RWPE2 (cell line): Measurements from ENCODE around the gene ZNF280B.
A peak's percentile ranks its signal among the peaks of the same experiment; 100 is the strongest.

Experiments
- ATAC-seq: fragments of 200-7000 bp; cut with Tn5 transposase; 3 replicates; pipeline ENCODE4 v1.9.1; 2021; ENCODE audit warnings: low read depth
- DNase-seq: peaks from one replicate; pipeline ENCODE4 v3.0.0-alpha.2; 2020; ENCODE audit warnings: low spot score
- H3K27ac ChIP-seq: fragments of 450-650 bp; 2 replicates; pipeline ENCODE4 v1.5.1; 2017; ENCODE audit warnings: mild to moderate bottlenecking; ENCODE audit not compliant: poor library complexity, severe bottlenecking
- H3K27me3 ChIP-seq: fragments of 250-450 bp; sonication (Bioruptor Pico); 2 replicates; pipeline ENCODE4 v1.5.1; 2021; ENCODE audit warnings: mild to moderate bottlenecking, moderate library complexity; ENCODE audit not compliant: insufficient read depth, poor library complexity, severe bottlenecking
- H3K36me3 ChIP-seq: fragments of 250-450 bp; sonication (Bioruptor Pico); 2 replicates; pipeline ENCODE4 v1.5.1; 2020; ENCODE audit warnings: low read depth, mild to moderate bottlenecking, moderate library complexity
- H3K4me1 ChIP-seq: fragments of 250-450 bp; sonication (Bioruptor Pico); 2 replicates; pipeline ENCODE4 v1.5.1; 2021; ENCODE audit warnings: mild to moderate bottlenecking, moderate library complexity; ENCODE audit not compliant: insufficient read depth, poor library complexity, severe bottlenecking
- H3K4me3 ChIP-seq: fragments of 250-450 bp; sonication (Bioruptor Pico); 2 replicates; pipeline ENCODE4 v1.5.1; 2021; ENCODE audit warnings: mild to moderate bottlenecking, moderate library complexity; ENCODE audit not compliant: severe bottlenecking
- H3K9me3 ChIP-seq: fragments of 250-450 bp; sonication (Bioruptor Pico); 2 replicates; pipeline ENCODE4 v1.5.1; 2021; ENCODE audit warnings: mild to moderate bottlenecking, moderate library complexity; ENCODE audit not compliant: severe bottlenecking
- CTCF ChIP-seq: fragments of 450-650 bp; IDR thresholded peaks from one replicate; pipeline ENCODE4 v1.5.1; 2017; ENCODE audit warnings: mild to moderate bottlenecking, moderate library complexity; ENCODE audit not compliant: poor library complexity, severe bottlenecking

The ZNF280B gene

GRCh38 chr22:22531770-22532546 lies 23.4 kb upstream of the ZNF280B start:
- no peaks in the 10 kb centered on the region for H3K27me3 ChIP-seq
- no peak for TF ChIP-seq CTCF
- no peaks in the 10 kb centered on the region for H3K9me3 ChIP-seq
- DNase-seq (no peak), ATAC-seq (no peak)
- no peak overlapping the region for H3K27ac ChIP-seq
- no peaks in the 10 kb centered on the region for H3K36me3 ChIP-seq
- H3K4me3 ChIP-seq = no peak overlapping the region
- H3K4me1 ChIP-seq = no peaks in the 10 kb centered on the region

GRCh38 chr22:22528780-22529179 lies 20.2 kb upstream of the ZNF280B start:
- H3K9me3 ChIP-seq = no peaks in the 10 kb centered on the region
- H3K4me3 ChIP-seq = no peak overlapping the region
- DNase-seq (no peak), ATAC-seq (no peak)
- no peaks in the 10 kb centered on the region for H3K36me3 ChIP-seq
- no peak overlapping the region for H3K27ac ChIP-seq
- TF ChIP-seq CTCF = no peak
- H3K4me1 ChIP-seq = no peaks in the 10 kb centered on the region
- no peaks in the 10 kb centered on the region for H3K27me3 ChIP-seq

GRCh38 chr22:22527312-22527711 lies 18.8 kb upstream of the ZNF280B start:
- no peak for TF ChIP-seq CTCF
- peaks cover 3% of the 10 kb centered on the region for H3K9me3 ChIP-seq
- no peak for ATAC-seq

GRCh38 chr22:22526125-22526912 lies 17.8 kb upstream of the ZNF280B start:
- peaks cover 4% of the 10 kb centered on the region for H3K9me3 ChIP-seq
- ATAC-seq (no peak), DNase-seq (no peak)
- no peak for TF ChIP-seq CTCF
- H3K4me1 ChIP-seq = peaks cover under 1% of the 10 kb centered on the region
- H3K36me3 ChIP-seq = no peaks in the 10 kb centered on the region
- no peak overlapping the region for H3K4me3 ChIP-seq
- no peaks in the 10 kb centered on the region for H3K27me3 ChIP-seq
- no peak overlapping the region for H3K27ac ChIP-seq

More at GRCh38 chr22:22527312-22527711, 18.8 kb upstream of the ZNF280B start:
- Histone ChIP-seq H3K4me3 (peak overlapping the region; percentile 5), H3K36me3 (no peaks in the 10 kb centered on the region), H3K4me1 (no peaks in the 10 kb centered on the region), H3K27ac (no peak overlapping the region), H3K27me3 (no peaks in the 10 kb centered on the region)
- no peak for DNase-seq
